CD4-positive, alpha-beta T cell treated with Interleukin-4 for 1 hour (primary cell): ENCODE measurements around the gene ATP11C.
"Not testable (repeated sequence)": the region's sequence is repeated elsewhere in the genome, so short reads cannot be mapped to it uniquely, and the experiment has no call there.

Source experiments
- DNase-seq, 2 donors: peaks; one replicate each; pipeline ENCODE4 v3.0.0-alpha.2; 2020 to 2022

The ATP11C gene

DNA sequence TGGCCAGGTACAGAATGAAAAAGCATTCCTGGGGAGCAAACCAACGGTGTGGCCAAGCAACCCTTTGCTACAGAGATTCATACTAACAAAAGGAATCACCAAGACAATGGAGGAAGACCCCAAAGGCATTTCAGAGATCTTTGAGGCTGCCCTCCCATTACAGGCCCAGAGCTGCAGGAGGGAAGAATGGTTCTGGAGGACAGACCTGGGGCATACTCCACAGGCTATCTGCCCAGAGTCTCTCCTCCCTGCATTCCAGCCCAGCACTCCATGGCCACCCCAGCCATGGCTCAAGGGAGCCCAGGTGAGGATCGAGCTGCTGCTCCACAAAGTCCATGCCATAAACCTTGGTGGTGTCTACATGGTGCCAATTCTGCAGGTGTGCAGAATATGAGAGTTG is 81.9 kb downstream of the ATP11C start:
- no peak for DNase-seq

DNA sequence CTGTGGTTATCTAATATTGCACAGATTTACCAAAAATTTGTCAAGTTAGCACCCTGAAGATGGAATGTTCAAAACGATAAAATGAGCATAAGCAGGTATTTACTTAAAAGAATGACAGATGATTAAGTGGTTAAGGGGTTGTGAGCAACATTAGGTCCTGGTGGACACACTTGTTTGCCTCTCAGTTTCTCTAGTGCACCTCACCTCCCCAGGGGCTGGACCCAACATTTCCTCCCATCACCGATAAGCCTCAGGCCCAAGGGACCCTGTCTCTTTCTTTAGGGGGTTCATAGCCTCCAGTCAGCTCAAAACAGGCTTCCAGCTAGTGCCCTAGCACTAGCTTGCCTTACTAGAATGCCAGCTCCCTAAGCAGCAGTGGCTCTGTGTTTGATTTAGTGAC is 88.0 kb downstream of the ATP11C start:
- no peak for DNase-seq

DNA sequence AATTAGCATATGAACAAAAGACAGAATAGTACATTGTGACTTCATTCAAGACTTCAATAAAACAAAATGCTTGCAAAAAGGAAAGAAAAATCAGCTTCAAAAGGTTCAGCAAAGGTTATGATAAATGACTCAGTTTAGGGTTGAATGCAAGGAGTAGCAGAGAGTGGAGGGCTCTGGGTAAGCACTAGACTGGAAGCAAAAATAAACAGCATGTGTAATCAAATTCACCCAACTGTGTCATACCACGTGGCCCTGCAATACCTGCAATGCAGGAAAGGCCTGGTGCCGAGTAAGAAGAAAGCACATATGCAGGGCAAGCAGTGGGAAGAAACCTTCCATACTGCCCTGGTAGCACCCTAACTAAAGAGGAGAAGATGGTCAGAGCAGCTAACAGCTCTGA is 88.7 kb downstream of the ATP11C start:
- DNase-seq = no peak

DNA sequence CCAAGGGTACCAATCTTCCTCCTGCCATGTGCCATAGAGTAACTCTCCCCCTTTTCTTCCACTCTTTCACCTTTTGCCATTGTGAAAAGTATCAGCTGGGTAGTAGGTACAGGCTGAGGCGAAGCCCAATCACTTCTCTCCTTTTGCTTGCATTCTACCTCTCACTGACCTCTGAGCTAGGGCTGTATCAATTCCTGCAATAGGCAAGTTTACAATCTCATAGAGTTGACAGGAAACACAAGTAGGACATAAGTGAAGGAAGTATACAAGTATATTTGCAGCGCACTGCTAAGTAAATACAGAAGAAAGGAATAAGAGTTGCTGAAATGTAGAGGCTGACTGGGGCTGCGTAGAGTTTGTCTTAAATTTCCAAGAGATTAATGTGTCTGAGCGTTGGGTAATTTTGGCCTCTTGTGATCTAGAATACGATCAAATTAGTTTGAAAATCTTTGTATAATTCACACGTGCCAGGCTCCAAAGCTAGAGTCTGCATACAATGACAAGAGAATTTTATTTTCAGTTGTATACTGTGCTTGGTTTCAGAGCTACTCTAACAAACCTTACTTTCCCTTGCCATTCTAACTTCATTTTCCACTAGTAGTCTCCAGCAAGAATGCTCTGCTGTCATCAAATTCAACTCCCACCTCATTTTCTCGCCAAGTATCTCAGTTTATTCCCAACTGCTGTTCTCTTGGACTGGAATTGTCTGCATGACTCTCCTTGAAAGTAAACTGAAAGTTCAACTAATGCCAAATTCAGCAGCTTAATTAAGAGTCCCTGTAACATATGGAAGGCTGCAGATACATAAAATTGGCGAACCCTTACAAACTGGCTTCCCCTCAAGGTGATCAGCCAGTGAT is 90.3 kb downstream of the ATP11C start:
- no peak for DNase-seq

DNA sequence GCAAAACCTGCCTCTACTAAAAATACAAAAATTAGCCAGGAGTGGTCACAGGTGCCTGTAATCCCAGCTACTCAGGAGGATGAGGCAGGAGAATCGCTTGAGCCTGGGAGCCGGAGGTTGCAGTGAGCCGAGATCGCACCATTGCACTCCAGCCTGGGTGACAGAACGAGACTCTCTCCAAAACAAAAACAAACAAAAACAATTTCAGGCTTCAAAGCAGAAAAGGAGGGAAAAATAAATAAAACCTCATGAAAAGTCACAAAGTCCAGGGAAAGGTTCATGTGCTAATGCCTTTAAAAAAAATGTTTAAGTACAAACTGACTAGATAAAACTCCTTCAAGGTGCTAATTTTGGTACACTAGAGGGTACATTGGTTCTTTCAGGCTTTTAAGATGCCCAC is 96.5 kb downstream of the ATP11C start:
- not testable (repeated sequence) for DNase-seq

DNA sequence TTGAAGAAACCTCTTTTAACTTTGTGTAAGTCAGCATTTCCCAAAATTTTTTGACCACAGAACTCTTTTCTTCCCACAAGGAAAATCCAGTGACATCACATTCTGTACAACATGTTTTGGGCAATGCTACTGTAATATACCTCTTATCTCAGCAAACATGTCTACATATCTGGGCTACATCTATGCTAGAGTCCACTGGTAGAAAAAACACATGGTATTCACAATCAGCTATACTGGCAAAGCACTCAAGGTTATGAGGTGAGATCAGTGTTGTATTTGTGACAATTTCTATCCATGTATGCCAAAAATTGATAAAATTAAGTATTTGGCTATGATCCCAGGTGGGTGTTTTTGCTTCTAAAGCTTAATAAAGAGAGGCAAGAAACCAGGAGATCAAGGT is 98.0 kb downstream of the ATP11C start:
- DNase-seq = no peak

DNA sequence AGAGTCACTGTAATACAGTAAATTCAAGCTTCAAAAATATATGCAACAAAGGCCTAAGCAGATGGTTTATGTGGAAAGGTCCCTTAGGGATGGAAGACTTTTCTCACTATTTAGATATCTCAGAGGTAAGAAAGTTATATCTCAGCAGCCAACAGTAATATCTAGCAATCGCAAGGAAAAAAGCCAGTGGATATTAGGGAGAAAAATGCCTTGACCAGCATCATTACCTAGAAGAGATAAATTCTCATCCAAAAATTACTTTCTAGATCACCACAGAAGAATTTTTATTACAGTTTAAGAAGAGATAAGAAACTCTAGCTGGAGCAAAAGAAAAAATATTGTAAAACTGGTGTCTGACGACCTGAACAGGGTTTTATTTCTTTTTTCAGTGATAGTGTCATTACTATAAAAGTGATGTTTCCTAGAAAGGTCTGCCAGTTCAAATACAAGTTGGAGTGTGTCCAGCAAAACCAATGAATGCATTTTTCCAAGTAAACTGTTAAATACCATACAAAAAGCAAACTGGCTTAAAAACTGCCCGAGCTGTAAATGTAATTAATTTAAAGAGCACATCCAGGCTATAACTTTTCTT is 100.0 kb downstream of the ATP11C start:
- DNase-seq = no peak

DNA sequence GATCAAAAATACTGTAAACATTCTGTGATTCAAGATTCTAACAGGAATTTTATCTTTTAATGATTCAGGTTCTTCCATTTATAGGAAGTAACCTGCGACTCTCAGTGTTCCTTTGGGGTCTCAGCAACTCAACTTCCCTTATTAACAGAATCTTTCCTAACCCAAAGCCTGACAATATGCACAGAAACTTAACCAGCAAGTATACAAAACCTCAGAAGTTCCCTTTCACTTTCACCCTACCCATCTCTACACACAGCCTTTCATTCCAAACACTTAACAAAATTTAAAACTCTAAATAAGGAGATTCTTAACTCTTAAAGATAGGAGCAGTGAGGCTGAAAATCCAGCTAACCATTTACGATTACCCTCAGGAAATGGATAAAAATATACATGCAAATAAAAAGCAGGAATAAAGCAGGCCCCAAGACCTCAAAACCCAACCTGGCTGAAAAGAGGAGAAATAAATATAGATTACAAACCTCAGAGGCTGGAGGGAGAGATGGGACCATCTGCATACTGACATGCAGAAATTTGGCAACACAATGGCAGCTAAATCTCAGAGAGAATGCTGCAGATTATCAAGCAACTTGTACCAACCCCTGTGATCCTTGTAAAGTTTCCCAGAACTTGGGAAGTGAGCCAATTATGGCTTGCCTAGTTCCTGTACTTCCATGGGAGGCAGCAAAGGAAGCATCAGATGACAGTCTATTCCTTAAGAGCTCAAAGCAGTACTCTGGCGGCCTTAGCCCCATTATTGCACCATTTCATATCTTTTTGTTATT is 101.0 kb downstream of the ATP11C start:
- DNase-seq = no peak

DNA sequence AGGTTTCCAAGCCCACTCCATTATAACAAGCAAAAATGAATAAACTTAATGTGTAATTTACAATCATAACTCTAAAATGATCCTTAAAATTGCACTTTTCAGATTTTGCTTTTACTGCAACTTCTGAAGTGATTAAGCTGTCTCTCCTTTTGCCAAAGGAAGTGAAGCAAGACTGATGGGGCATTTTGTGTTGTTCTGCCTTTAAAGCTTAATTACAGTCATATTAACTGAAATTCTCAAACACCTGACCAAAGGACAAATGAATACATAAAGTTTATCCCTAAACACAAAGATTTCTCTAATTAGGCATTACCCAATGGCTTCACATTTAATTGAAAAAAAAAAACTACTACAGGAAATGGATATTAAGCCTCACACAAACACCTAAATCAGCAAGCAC is 101.8 kb downstream of the ATP11C start:
- no peak for DNase-seq

DNA sequence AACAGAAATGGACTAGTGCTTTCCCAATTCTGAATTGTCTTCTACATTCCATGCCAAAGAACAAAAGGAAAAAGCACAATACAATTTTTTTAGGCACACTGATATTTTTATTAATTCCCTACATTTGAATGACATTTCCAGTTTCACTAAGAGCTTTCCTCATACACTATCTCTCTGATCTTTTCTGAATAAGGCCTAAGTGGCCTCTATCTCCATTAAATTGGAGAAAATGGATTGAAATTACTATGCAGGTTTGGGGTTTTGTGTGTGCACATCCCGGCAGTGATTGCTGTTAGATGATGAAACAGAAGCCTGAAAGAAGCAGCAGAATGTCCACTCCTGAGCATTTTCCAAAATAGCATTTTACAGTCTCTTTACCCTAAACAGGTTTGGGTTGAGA is 104.0 kb downstream of the ATP11C start:
- no peak for DNase-seq

DNA sequence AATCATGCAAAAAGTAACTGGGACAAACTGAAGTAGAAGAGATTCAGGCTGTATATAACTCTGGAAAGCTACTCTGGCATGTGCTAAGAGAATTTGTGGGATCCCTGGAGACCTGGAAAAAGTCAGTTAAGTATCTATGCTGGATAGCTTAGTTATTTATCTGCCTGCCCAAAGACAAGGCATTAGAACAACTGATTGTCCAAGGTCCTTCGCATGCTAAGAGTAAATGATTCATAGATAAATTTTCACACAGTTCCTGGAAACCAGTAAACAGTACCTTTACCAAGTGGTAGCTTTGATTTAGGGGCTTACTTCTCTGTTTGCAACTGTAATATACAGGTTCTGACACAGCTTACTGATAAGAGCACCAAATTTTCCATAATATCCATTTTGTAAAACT is 104.8 kb downstream of the ATP11C start:
- no peak for DNase-seq

DNA sequence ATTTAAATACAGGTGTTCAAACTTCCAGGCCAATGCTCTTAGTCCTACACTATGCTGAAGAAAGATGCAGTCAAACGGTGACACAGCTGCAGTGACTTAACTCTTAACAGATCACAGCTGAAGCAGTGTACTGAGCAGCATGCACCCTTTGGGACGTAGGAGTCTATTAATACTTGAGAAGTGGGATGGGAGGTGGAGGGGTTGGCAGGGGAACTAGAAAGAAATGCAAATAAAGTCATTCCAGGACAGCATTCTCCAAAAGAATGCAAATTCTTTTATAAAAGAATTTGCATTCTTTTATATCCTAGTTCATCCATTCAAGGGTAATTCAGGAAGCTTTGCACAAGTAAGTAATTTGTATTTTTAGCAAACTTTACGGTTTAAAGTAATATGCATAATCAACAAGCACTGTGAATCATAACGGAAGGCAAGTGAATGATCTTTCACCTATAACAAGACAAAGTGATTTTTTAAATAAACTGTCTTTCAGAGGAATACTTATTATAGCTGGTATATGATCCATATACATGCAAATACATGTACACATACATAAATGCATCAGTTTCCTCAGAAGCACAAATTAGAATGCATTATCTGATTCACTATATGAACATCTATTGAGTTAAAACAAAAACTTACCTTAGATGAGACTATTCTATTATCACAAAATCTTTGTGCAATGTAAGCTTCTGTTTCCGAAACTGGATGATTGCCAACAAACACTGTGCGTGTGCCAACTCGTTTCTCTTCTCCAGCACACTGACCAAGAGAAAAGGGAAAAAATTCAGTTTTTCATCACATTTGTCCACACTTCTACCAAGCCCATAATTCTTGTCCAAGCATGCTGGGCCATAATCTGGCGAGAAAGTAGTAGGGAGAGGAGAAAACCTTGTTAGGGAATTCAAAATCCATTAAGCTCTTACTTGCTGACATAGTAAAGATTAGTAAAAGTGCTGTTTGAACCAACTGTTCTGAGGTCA is 106.5 kb downstream of the ATP11C start:
- no peak for DNase-seq

DNA sequence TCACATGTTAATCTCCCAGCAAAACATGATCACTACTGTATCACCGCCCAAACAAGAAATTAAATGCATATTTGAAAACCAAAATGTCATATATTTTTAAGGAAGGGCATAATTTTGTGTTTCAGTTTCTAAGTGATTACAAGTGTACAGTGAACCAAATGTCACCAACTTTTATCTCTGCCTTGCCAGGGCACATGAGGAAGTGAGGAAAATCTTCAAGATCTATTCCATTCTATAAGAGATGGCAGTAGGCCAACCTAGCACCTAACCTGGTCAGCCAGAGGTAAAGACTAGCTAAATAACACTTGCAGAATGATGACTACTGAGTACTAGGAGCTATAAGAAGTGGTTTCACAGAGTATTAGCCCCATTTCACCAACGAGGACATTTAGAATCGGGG is 107.2 kb downstream of the ATP11C start:
- no peak for DNase-seq

DNA sequence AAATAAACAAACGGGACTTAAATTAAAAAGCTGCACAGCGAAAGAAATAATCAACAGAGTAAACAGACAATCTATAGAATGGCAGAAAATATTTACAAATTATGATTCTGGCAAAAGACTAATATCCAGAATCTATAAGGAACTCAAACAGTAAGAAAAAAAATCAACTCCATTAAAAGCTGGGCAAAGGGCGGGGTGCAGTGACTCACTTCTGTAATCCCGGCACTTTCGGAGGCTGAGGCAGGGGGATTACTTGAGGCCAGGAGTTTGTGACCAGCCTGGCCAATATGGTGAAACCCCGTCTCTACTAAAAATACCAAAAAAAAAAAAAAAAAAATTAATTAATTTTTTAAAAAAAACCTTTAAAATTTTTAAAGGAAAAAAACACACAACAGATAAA is 109.0 kb downstream of the ATP11C start:
- no peak for DNase-seq

DNA sequence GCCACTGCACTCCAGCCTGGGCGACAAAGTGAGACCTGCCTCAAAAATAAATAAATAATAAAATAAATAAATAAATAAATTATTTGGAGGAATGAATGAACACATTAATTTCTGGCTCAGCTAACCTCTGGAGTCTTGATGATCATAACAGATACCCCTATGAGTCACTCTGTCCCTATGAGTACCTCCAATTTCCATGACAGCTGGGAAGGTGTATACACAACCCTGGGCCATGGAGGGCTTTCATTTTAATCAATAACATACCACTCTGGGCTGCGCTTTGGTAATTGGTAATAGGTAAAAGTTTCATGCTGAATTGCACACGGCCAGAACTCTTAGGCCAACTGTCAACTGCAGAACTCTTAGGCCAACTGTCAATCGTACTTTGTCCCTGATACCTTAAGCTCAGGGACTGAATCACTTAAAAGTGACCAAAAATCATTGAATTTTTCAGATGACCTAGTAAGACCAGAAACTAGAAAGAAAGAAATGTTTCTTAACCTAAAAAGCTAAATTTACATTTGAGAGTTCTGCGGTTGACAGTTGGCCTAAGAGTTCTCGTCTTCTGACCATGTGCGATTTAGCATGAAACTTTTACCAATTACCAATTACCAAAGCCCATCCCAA is 112.4 kb downstream of the ATP11C start:
- DNase-seq = no peak

DNA sequence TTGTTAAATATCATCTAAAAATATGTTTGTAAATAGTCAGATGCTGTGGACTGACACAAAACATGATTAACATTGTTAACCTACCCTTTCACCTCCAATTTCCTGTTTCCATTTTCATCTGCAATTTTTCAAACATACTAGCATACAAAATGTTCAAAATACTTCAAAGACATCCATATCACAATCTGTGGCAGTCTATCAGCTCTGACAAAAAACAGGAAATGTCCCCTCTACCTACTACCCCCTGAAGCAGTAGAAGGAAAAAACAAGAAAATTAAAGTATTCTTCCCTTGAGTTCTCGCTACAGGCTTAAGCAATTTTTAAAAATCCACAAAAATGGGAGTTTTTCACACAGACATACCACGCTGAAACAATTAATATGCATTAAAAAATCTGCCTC is 116.6 kb downstream of the ATP11C start:
- no peak for DNase-seq

DNA sequence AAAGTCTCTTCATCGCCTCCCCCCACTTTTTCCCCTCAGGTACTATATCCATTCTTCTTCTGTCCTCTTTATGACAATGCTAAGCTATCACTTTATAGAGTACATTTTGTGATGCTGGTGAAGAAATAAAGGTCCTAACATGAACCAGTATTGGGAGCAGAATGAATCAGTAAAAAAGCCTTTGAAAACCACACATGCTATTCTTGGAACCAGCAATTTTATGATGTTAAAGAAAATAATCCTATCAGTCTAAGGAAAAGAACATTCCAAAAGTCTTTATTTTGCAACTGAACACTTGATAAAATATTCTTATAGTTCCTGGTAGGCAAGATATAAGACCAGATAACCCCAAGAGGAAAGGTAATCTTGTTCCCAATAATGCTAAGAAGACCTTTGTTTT is 117.1 kb downstream of the ATP11C start:
- DNase-seq = no peak

DNA sequence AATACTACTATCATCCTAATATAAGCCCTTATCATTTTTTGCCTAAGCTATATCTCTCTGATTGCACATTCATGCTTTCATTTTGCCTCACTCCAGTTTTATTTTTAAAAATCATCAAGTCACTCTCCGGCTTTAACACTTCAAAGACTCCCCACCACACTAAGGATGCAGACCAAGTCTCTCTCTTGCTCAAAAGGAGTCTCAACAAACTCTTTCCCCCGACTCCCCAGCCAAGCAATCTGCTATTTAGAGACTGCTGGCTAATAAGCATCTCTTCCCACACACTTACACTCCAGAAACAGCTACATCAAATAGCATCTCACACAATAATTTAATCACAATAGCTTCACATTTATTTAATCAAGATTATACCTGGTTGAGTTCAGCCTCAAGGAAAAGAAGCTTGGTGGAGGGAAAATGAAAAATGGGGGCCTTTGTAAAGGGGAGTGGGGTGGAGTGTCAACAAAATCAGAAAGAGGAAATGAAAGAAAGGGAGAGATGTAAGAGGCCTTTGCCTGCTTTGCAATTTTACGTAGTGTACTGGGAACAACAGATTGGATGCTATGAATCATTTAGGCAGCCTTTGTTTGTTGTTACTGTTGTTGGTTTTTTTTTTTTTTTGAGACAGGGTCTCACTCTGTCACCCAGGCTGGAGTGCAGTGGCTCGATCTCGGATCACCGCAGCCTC is 120.8 kb downstream of the ATP11C start:
- DNase-seq = no peak

DNA sequence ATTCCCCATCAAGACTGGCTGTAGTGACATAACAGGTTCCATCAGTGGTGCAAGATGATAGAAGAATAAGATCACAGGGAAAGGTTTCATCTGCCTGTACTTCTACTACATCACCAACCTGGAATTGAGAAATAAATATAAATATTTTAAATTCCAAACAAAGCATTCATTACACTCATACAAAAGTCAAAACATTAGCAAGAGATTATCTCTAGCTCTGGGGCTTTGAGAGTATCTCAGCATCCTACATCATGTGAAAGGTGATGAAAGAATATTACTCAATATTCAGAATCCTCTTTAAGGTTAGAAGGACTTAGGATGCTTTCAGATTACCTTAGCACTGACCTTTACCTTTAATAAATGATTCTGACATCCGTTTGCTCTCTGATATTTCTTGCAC is 128.4 kb downstream of the ATP11C start:
- no peak for DNase-seq

DNA sequence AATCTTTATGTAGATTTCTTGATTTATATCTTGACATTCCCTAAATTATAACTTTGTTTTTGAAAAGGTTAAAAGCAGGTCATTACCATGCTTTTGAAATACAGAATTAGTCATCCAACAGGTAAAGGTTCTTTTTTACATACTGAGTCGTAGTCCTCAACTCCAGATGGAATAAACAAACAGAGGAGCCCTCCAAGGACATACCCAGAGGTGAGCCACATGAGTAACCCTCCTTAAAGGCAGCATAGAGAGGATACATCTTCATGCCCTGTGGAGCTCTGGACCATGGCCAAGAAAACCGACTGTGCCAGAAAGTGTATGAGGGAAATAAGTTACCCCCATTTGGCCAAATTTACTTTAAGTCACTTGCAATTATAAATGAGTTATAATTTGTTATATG is 129.6 kb downstream of the ATP11C start:
- no peak for DNase-seq

DNA sequence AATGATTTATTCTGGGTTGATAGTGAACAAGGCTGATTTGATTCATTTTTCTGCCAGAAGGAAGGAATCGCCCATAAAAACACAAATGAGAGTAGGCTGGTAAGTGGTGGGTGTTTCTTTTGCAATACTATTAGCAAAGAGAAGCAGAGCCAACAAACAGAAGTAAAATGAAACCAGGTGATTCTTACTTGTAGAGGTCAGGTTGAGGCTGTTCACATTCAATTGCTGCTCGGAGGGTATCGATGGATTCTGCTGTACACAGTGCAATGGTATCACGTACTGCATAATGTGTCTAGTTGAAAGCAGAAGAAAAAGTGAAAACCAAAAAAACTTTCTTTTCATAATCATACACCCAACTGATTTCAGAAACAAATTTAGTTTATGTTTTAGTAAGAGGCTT is 130.8 kb downstream of the ATP11C start:
- DNase-seq = no peak

DNA sequence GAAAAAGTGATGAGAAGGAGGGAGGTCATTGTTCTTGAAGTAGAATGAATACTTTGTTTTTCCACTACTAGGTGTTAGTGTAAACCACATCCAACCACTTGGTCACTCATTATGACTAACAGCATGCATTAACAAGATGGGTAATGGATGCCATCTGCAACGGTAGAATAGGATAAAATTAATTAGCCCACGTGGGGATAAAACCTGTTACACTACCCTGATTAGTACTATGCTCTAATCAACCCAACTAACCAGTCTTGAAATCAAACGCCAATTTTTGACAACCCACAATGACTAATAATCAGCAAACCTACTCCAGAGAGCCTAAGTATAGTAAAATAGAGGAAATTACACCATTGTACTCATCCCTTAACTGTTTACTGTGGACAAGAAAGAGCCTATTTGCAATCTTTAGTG is 131.4 kb downstream of the ATP11C start:
- no peak for DNase-seq
